Astrocyte of the cerebellum (primary cell): ENCODE measurements around the gene IER5L.
A peak's percentile ranks its signal among the peaks of the same experiment; 100 is the strongest.

ENCODE experiments used
- DNase-seq: peaks from one replicate; pipeline ENCODE4 v3.0.0-alpha.2; 2011; ENCODE audit warnings: low read depth
- H3K4me3 ChIP-seq: 2 replicates; pipeline ENCODE4 v1.5.1; 2011; ENCODE audit warnings: mild to moderate bottlenecking, low read depth, low read length, moderate library complexity
- CTCF ChIP-seq: IDR thresholded peaks from 2 replicates; pipeline ENCODE4 v1.5.1; 2012; ENCODE audit warnings: low read length, low read depth, moderate library complexity, mild to moderate bottlenecking; ENCODE audit errors: missing control alignments
- in situ Hi-C: cut with HindIII; loops from 2 replicates; pipeline ENCODE4 v1.10.0; 2017; ENCODE audit warnings: low sequenced_read_pairs

IER5L gene

GRCh38 chr9:129184596-129185122, 6.6 kb upstream of the IER5L start:
- no peak for TF ChIP-seq CTCF
- no peak for DNase-seq
- in situ Hi-C loops = no loop called here

GRCh38 chr9:129184219-129184524, 6.1 kb upstream of the IER5L start:
- in situ Hi-C loops = no loop called here
- no peak for DNase-seq
- no peak for TF ChIP-seq CTCF
- H3K4me3 ChIP-seq = no peak overlapping the region

More at GRCh38 chr9:129184596-129185122, 6.6 kb upstream of the IER5L start:
- no peak overlapping the region for H3K4me3 ChIP-seq

- H3K4me3 ChIP-seq = no peak overlapping the region
- no peak for TF ChIP-seq CTCF
- no peak for DNase-seq
- in situ Hi-C loops = no loop called here
Measured at GRCh38 chr9:129183495-129184218, 5.6 kb upstream of the IER5L start.

- H3K4me3 ChIP-seq = no peak overlapping the region
- TF ChIP-seq CTCF = peak; percentile 17
- no peak for DNase-seq
- in situ Hi-C loops = no loop called here
Measured at GRCh38 chr9:129182625-129183494, 4.8 kb upstream of the IER5L start.

GRCh38 chr9:129182122-129182521, 4.1 kb upstream of the IER5L start:
- no peak for TF ChIP-seq CTCF
- no peak for DNase-seq
- H3K4me3 ChIP-seq = no peak overlapping the region
- in situ Hi-C loops = no loop called here

- DNase-seq = no peak
- in situ Hi-C loops = no loop called here
- no peak overlapping the region for H3K4me3 ChIP-seq
- no peak for TF ChIP-seq CTCF
Measured at GRCh38 chr9:129181246-129181645, 3.2 kb upstream of the IER5L start.
